AG04450 (cell line): Measurements from ENCODE around the gene MAFF. TPM values are rescaled to one million over a fixed set of nuclear protein-coding genes. Genes with fewer than 3 reads are reported as not detected.

Experiments
- CTCF ChIA-PET: fragments of 300-600, 350-600 bp; formaldehyde crosslinking; extraction: SDS; loops from one replicate; lab custom pipeline; 2022; ENCODE audit warnings: antibody characterized with exemption, inconsistent platforms; lab: Charles Lee
- POLR2A ChIA-PET: fragments of 350-600 bp; formaldehyde crosslinking; extraction: SDS; loops from one replicate; lab custom pipeline; 2021; ENCODE audit warnings: antibody characterized with exemption, inconsistent platforms; lab: Yijun Ruan, JAX
- DNase-seq: peaks from one replicate; pipeline ENCODE4 v3.0.0-alpha.2; 2011; ENCODE audit warnings: low read depth, low spot score
- H3K27ac ChIP-seq: one replicate; pipeline ENCODE4 v1.5.1; 2012; ENCODE audit warnings: low read depth, low read length, control low read depth
- H3K27me3 ChIP-seq: one replicate; pipeline ENCODE4 v1.6.0; 2012; ENCODE audit warnings: low read length; ENCODE audit not compliant: control insufficient read depth, insufficient read depth
- H3K4me3 ChIP-seq: 2 replicates; pipeline ENCODE4 v1.5.1; 2011; ENCODE audit warnings: mild to moderate bottlenecking, low read depth, low read length, control low read depth
- H3K9me3 ChIP-seq: 2 replicates; pipeline ENCODE4 v1.5.1; 2012; ENCODE audit warnings: low read length; ENCODE audit not compliant: control insufficient read depth, insufficient read depth
- polyA plus RNA-seq: library from polyadenylated mRNA; depleted of rRNA; stranded (reverse); fragments of >200 nt; gene quantifications from 2 replicates; pipeline ENCODE4 v1.2.3, GENCODE V29; 2011
- TF ChIP-seq, protein P1 (sequence below): IDR thresholded peaks from 2 replicates; pipeline ENCODE4 v1.5.1; 2011; ENCODE audit warnings: low read depth, low read length, control low read depth, inconsistent platforms

MAFF gene
- polyA plus RNA-seq, 1 experiment: 8.3 TPM

- Histone ChIP-seq H3K4me3 (no peak overlapping the region), H3K27ac (no peak overlapping the region), H3K27me3 (no peaks in the 10 kb centered on the region), H3K9me3 (peaks cover 4% of the 10 kb centered on the region; the same call in 1 of the 2 replicates)
- POLR2A ChIA-PET: interaction anchor here (0.6 to 1.3 kb wide), 3 partner anchors 10 to 211 kb away, joined by 3 to 5 read pairs (median 4); partner anchors contain the start of gene MAFF
- TF ChIP-seq, protein P1, sequence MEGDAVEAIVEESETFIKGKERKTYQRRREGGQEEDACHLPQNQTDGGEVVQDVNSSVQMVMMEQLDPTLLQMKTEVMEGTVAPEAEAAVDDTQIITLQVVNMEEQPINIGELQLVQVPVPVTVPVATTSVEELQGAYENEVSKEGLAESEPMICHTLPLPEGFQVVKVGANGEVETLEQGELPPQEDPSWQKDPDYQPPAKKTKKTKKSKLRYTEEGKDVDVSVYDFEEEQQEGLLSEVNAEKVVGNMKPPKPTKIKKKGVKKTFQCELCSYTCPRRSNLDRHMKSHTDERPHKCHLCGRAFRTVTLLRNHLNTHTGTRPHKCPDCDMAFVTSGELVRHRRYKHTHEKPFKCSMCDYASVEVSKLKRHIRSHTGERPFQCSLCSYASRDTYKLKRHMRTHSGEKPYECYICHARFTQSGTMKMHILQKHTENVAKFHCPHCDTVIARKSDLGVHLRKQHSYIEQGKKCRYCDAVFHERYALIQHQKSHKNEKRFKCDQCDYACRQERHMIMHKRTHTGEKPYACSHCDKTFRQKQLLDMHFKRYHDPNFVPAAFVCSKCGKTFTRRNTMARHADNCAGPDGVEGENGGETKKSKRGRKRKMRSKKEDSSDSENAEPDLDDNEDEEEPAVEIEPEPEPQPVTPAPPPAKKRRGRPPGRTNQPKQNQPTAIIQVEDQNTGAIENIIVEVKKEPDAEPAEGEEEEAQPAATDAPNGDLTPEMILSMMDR: no peak
- CTCF ChIA-PET: interaction anchor here (0.6 kb wide), 1 partner anchor 101 kb away, joined by 4 read pairs; no protein-coding TSS in a partner anchor
- DNase-seq: no peak
These were observed 13.6 kb downstream of the MAFF start for GRCh38 chr22:38215156-38216038.

GRCh38 chr22:38218661-38219622 lies 17.1 kb downstream of the MAFF start:
- CTCF ChIA-PET: interaction anchor here (0.9 kb wide), 1 partner anchor 13 kb away, joined by 3 read pairs; no protein-coding TSS in a partner anchor
- peak; percentile 91 for DNase-seq
- Histone ChIP-seq H3K9me3 (peaks cover 4% of the 10 kb centered on the region; the same call in 1 of the 2 replicates), H3K27ac (peak overlapping the region; percentile 98), H3K27me3 (no peaks in the 10 kb centered on the region), H3K4me3 (no peak overlapping the region)
- POLR2A ChIA-PET: interaction anchor here (1.0 to 2.5 kb wide), 3 partner anchors 10 to 17 kb away, joined by 3 to 12 read pairs (median 7); partner anchors contain the start of gene MAFF
- TF ChIP-seq, protein P1: no peak

DNA sequence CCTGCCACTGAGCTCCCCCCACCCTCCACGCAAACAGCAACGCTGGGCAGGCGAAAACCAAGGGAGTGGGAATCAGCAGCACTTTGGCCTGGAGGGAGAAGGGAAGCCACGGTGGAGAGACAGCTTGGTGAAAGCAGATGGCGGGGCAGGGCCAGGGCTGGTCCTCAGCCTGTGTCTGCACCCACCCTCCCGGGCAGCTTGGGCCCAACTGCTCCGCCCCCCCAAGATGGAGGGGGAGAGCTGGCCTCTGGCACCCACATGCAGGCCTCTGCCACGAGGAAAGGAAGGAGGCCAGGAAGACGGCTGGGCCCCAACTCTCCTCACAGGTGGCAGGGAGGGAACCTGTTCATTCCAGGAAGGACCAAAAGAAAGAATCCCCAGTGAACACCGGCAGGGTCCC lies 17.8 kb downstream of the MAFF start:
- no peak for DNase-seq
- H3K27ac ChIP-seq: peak overlapping the region; percentile 68
- ChIA-PET POLR2A (interaction anchor here (2.5 kb wide), 1 partner anchor 18 kb away, joined by 12 read pairs; the partner anchor contains the start of gene MAFF), CTCF (no interaction called here)
- no peaks in the 10 kb centered on the region for H3K27me3 ChIP-seq
- H3K4me3 ChIP-seq: no peak overlapping the region
- no peaks in the 10 kb centered on the region; the same call in 1 of the 2 replicates for H3K9me3 ChIP-seq
- TF ChIP-seq, protein P1: no peak

DNA sequence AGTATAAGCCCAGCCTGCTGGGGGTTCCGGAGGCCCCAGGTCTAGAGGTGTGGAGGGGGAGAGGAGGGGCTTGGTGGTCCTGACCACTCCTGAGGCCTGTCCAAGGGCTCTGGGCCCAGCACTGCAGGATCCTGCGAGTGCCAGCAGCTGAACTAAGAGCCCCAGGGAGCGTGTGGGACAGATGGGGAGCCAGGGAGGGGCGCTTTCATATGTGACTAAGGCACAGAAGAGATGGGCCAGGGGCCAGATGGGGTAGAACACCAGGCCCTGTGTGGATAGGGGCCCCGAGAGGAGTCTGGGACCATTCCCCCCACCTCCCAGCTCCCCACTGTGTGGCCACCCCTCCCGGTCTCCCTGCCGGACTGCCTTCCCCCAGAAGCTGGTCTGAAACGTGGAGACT lies 18.4 kb downstream of the MAFF start:
- H3K9me3 ChIP-seq: no peaks in the 10 kb centered on the region; the same call in 1 of the 2 replicates
- POLR2A ChIA-PET: no interaction called here
- no peak for DNase-seq
- H3K4me3 ChIP-seq: no peak overlapping the region
- CTCF ChIA-PET: no interaction called here
- peak overlapping the region; percentile 11 for H3K27ac ChIP-seq
- TF ChIP-seq, protein P1: no peak
- no peaks in the 10 kb centered on the region for H3K27me3 ChIP-seq
